Neuronal stem cell (in vitro differentiated cells): ENCODE data around the gene APC2.
A peak's percentile ranks its signal among the peaks of the same experiment; 100 is the strongest.

ENCODE experiments used
- DNase-seq: peaks from one replicate; pipeline ENCODE4 v3.0.0-alpha.2; 2013; ENCODE audit warnings: low spot score
- H2AFZ ChIP-seq: one replicate; pipeline ENCODE4 v1.6.1; 2013; ENCODE audit warnings: mild to moderate bottlenecking, low read length, inconsistent platforms
- H2AK5ac ChIP-seq: 2 replicates; pipeline ENCODE4 v1.6.1; 2013; ENCODE audit warnings: low read depth, mild to moderate bottlenecking, inconsistent platforms, low read length, moderate library complexity, mixed read lengths
- H2BK120ac ChIP-seq: 2 replicates; pipeline ENCODE4 v1.6.1; 2013; ENCODE audit warnings: low read depth, mild to moderate bottlenecking, inconsistent platforms, low read length, moderate library complexity, mixed read lengths
- H2BK12ac ChIP-seq: one replicate; pipeline ENCODE4 v1.6.1; 2013; ENCODE audit warnings: low read length, inconsistent platforms
- H2BK15ac ChIP-seq: 2 replicates; pipeline ENCODE4 v1.6.1; 2013; ENCODE audit warnings: mild to moderate bottlenecking, low read length, inconsistent platforms, mixed read lengths
- H2BK5ac ChIP-seq: one replicate; pipeline ENCODE4 v1.6.1; 2013; ENCODE audit warnings: inconsistent platforms, mild to moderate bottlenecking, low read length, moderate library complexity
- H3K14ac ChIP-seq: one replicate; pipeline ENCODE4 v1.6.1; 2013; ENCODE audit warnings: low read length, inconsistent platforms
- H3K18ac ChIP-seq: 2 replicates; pipeline ENCODE4 v1.6.1; 2013; ENCODE audit warnings: low read length, inconsistent platforms
- H3K23ac ChIP-seq: 2 replicates; pipeline ENCODE4 v1.6.1; 2013; ENCODE audit warnings: low read depth, mild to moderate bottlenecking, mixed read lengths, low read length, inconsistent platforms; ENCODE audit not compliant: poor library complexity
- H3K27ac ChIP-seq: replicated peaks from 3 replicates; pipeline ENCODE4 v1.5.1; 2013; ENCODE audit warnings: low read length, inconsistent platforms
- H3K27me3 ChIP-seq, 3 experiments: 2 replicates each; pipeline ENCODE4 v1.6.1; 2013; ENCODE audit warnings: low read length in 3 of 3, mild to moderate bottlenecking in 2 of 3, inconsistent platforms in 1 of 3, low read depth in 1 of 3, mixed read lengths in 1 of 3, moderate library complexity in 1 of 3; ENCODE audit not compliant: control insufficient read depth in 3 of 3, insufficient read depth in 3 of 3
- H3K36me3 ChIP-seq, 2 donors: replicated peaks in 1 of 2; 2 replicates each; pipeline ENCODE4 v1.6.1; 2013; ENCODE audit warnings: low read length in 2 of 2; ENCODE audit not compliant: control insufficient read depth in 2 of 2, insufficient read depth in 2 of 2
- H3K4ac ChIP-seq: 2 replicates; pipeline ENCODE4 v1.6.1; 2013; ENCODE audit warnings: inconsistent platforms, mild to moderate bottlenecking, low read length, moderate library complexity
- H3K4me1 ChIP-seq, 2 donors: 1 replicate in 1 of 2; 2 replicates in 1 of 2; pipeline ENCODE4 v1.6.1; 2013; ENCODE audit warnings: low read length in 2 of 2, low read depth in 1 of 2; ENCODE audit not compliant: control insufficient read depth in 2 of 2, insufficient read depth in 1 of 2
- H3K4me2 ChIP-seq: one replicate; pipeline ENCODE4 v1.6.1; 2013; ENCODE audit warnings: mild to moderate bottlenecking, low read length, inconsistent platforms; ENCODE audit not compliant: insufficient read depth, poor library complexity, severe bottlenecking
- H3K4me3 ChIP-seq, 2 donors: 2 replicates each; pipeline ENCODE4 v1.5.1; 2013; ENCODE audit warnings: low read length in 2 of 2, mild to moderate bottlenecking in 2 of 2, inconsistent platforms in 1 of 2, moderate library complexity in 1 of 2
- H3K79me1 ChIP-seq: one replicate; pipeline ENCODE4 v1.6.1; 2013; ENCODE audit warnings: low read depth, mild to moderate bottlenecking, inconsistent platforms, low read length, moderate library complexity
- H3K9ac ChIP-seq: one replicate; pipeline ENCODE4 v1.6.1; 2013; ENCODE audit warnings: mild to moderate bottlenecking, low read depth, low read length, inconsistent platforms; ENCODE audit not compliant: poor library complexity
- H3K9me3 ChIP-seq, 2 donors: replicated peaks in 1 of 2; 2 replicates each; pipeline versions ENCODE3 to v1.6.1; 2013; ENCODE audit warnings: low read length in 2 of 2, mild to moderate bottlenecking in 2 of 2, inconsistent platforms in 1 of 2, low read depth in 1 of 2, mixed read lengths in 1 of 2, moderate library complexity in 1 of 2; ENCODE audit not compliant: control insufficient read depth in 2 of 2, insufficient read depth in 1 of 2
- H4K8ac ChIP-seq: one replicate; pipeline ENCODE4 v1.6.1; 2013; ENCODE audit warnings: low read depth, mild to moderate bottlenecking, inconsistent platforms, low read length, moderate library complexity
- H4K91ac ChIP-seq: one replicate; pipeline ENCODE4 v1.6.1; 2013; ENCODE audit warnings: low read length, low read depth, mild to moderate bottlenecking, inconsistent platforms; ENCODE audit not compliant: poor library complexity
- WGBS, 2 donors: extraction: QIAGEN DNeasy Blood & Tissue Kit; methylation state at CpG; one replicate each; pipeline ENCODE4 v1.1.7; 2013; ENCODE audit warnings: missing lambda C conversion rate in 2 of 2, mixed read lengths in 1 of 2; ENCODE audit not compliant: insufficient read length in 2 of 2, insufficient replicate concordance in 1 of 2; ENCODE audit errors: extremely low coverage in 2 of 2; 5-methylcytosine and 5-hydroxymethylcytosine counted together

The APC2 gene

DNA sequence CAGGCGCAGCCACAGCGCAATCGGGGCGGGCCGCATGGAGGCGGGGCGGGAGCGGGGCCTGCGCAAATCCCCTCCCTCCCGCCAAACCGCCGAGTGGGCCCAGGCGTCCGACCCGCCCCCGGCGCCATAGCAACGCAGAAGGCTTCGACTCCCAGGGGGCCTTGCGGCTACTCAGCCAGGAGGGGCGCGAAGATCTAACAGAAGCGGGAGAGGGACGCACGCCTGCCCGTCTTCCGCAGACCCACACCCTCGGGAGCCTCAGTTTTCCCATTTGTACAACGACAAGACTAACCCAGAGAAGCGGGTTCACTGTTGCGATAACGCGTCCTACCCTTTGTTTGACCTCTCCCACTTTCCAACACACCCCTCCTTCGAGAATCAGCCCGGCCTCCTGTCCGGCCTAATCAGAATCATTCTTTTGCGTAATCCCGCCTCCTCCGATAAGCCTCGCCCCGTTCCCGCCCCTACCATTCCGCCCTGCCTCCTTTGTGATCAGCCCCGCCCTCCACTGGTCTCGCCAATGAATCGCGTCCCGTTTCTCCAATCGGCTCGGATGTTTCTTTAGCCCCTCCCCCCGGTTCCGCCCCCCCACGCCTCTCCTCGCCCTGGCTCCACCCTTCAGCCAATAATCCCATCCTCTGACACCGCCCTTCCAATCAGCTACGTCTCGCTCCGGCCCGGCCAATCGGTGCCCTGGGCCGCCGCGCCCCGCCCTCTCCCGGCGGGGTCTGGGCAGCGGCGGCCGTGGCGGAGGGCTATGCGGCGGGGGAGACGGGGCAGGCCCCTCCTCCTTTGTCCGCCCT, 40.6 kb downstream of the APC2 start, which contains the start of gene PCSK4:
Gene PCSK4, minus strand, starts transcription at position 40 of the 803 bp plus-strand sequence. Its CDS starts 4 bp downstream, at position 36.
- Histone ChIP-seq H2AK5ac (peak within 1 kb of the TSS; percentile 94), H3K9me3 (no peaks in the 10 kb centered on the region), H2BK120ac (no peak within 1 kb of the TSS), H3K18ac (peak within 1 kb of the TSS; percentile 99), H2BK12ac (peak within 1 kb of the TSS; percentile 98), H3K4me3 (peak within 1 kb of the TSS; percentile 73 to 83), H2AFZ (peak within 1 kb of the TSS; percentile 96), H3K23ac (peak within 1 kb of the TSS; percentile 100), H3K36me3 (no peaks in the 10 kb centered on the region), H2BK15ac (peak within 1 kb of the TSS; percentile 100), H3K27me3 (peaks cover 3 to 18% (median 14%) of the 10 kb centered on the region in 3 experiments), H4K8ac (no peak within 1 kb of the TSS), H3K79me1 (peaks cover 2% of the 10 kb centered on the region), H2BK5ac (peak within 1 kb of the TSS; percentile 82), H3K4ac (peak within 1 kb of the TSS; percentile 66), H3K4me1 (peaks cover 15 to 23% of the 10 kb centered on the region in 2 donors), H3K9ac (peak within 1 kb of the TSS; percentile 91), H3K27ac (peak within 1 kb of the TSS; percentile 76), H3K4me2 (peak within 1 kb of the TSS; percentile 100), H4K91ac (peak within 1 kb of the TSS; percentile 56), H3K14ac (peak within 1 kb of the TSS; percentile 98)
- no CpG with 5 or more reads among the region's 74 CpGs for WGBS, 2 donors
- DNase-seq, result peak; percentile 100

DNA sequence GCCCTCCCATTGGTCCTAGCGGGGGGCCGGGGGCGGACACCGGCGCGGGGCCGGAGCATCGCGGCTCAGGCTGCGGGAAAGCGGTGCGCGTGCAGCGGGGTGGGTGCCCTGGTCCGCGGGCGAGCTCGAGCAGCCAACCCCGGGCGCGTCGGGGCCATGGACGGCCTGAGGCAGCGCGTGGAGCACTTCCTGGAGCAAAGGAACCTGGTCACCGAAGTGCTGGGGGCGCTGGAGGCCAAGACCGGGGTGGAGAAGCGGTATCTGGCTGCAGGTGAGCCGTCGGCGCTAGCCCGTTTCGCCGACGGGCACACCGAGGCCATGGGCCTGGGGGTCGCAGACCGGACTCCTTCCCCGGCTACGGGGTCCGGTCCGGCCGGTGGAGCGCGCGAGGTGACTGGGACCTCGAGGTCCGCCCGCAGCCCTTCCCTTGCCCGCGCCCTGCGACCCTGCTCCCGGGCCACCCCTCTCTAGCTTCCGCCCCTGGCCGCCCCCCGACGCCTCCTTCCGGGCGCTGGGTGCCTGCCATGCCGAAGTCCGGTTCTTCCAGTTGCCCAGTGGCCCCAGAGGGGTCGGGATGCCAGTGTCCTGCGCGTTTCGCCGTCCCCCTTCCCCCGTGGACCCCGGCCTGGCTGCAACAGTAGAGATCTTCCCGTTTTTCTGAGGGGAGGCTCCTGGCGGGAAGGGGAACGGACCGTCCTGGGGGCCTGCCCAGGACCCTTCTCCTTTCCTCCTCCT, 41.4 kb downstream of the APC2 start, which contains the start of gene REEP6:
Gene REEP6, plus strand, starts transcription at position 68 of the 735 bp plus-strand sequence. Its CDS starts 89 bp downstream, at position 157.
- Histone ChIP-seq H3K4me2 (peak within 1 kb of the TSS; percentile 100), H3K4me3 (peak within 1 kb of the TSS; percentile 73 to 83), H2BK120ac (peak within 1 kb of the TSS; percentile 67), H2BK12ac (peak within 1 kb of the TSS; percentile 84), H3K4me1 (peaks cover 15 to 23% of the 10 kb centered on the region in 2 donors), H3K79me1 (peaks cover 2% of the 10 kb centered on the region), H3K18ac (peak within 1 kb of the TSS; percentile 99), H2AFZ (peak within 1 kb of the TSS; percentile 96), H4K8ac (no peak within 1 kb of the TSS), H3K9ac (peak within 1 kb of the TSS; percentile 91), H3K27ac (peak within 1 kb of the TSS; percentile 76), H4K91ac (peak within 1 kb of the TSS; percentile 43), H3K23ac (peak within 1 kb of the TSS; percentile 100), H3K14ac (peak within 1 kb of the TSS; percentile 98), H2BK15ac (peak within 1 kb of the TSS; percentile 100), H3K27me3 (peaks cover 3 to 18% (median 14%) of the 10 kb centered on the region in 3 experiments), H3K9me3 (no peaks in the 10 kb centered on the region), H3K36me3 (no peaks in the 10 kb centered on the region), H2BK5ac (peak within 1 kb of the TSS; percentile 82), H3K4ac (peak within 1 kb of the TSS; percentile 23), H2AK5ac (peak within 1 kb of the TSS; percentile 94)
- DNase-seq, result no peak
- WGBS, 2 donors, result no CpG with 5 or more reads among the region's 73 CpGs

DNA sequence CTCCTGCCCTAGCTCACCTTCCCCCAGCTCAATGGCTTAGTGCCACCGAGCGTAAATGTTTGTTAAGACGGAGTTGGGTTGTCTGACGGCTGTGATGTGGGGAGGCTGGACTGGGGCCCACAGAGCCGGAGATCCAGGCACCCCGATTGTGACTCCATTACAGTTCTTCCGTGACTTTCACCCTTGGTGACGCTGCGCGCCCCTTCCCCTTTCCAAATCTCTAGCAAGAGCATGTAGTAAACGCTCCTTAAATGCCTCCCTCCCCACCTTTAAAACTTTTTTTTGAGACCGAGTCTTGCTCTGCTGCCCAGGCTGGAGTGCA, 41.9 kb downstream of the APC2 start:
- Histone ChIP-seq H3K4ac (no peak overlapping the region), H3K4me1 (peaks cover 18 to 23% of the 10 kb centered on the region in 2 donors), H4K8ac (no peak overlapping the region), H3K27ac (no peak overlapping the region), H3K14ac (no peak overlapping the region), H3K9me3 (no peaks in the 10 kb centered on the region), H2AK5ac (peak overlapping the region; percentile 94), H2BK15ac (peak overlapping the region; percentile 100), H2BK120ac (peak overlapping the region; percentile 67), H3K18ac (peak overlapping the region; percentile 99), H4K91ac (no peak overlapping the region), H3K4me3 (peak overlapping the region; percentile 73 to 83), H3K4me2 (peak overlapping the region; percentile 100), H3K79me1 (peaks cover 2% of the 10 kb centered on the region), H3K27me3 (peaks cover 3 to 18% (median 14%) of the 10 kb centered on the region in 3 experiments), H3K23ac (peak overlapping the region; percentile 100), H3K9ac (no peak overlapping the region), H2BK5ac (peak overlapping the region; percentile 82), H2BK12ac (peak overlapping the region; percentile 84), H3K36me3 (no peaks in the 10 kb centered on the region), H2AFZ (peak overlapping the region; percentile 95)
- no peak for DNase-seq
- WGBS, 2 donors, result no CpG with 5 or more reads among the region's 12 CpGs
